ENCODE results near the gene RNASEH1. TPM values are rescaled to one million over a fixed set of nuclear protein-coding genes. Genes with fewer than 3 reads are reported as not detected.

Gene RNASEH1
- total and polyA plus RNA-seq, 2 of the 13 experiments (the other 11 are each of a cell fraction or from before 2014, with no cell fraction given) = 14.5 to 57.4 TPM

- TF ChIP-seq, protein P1, sequence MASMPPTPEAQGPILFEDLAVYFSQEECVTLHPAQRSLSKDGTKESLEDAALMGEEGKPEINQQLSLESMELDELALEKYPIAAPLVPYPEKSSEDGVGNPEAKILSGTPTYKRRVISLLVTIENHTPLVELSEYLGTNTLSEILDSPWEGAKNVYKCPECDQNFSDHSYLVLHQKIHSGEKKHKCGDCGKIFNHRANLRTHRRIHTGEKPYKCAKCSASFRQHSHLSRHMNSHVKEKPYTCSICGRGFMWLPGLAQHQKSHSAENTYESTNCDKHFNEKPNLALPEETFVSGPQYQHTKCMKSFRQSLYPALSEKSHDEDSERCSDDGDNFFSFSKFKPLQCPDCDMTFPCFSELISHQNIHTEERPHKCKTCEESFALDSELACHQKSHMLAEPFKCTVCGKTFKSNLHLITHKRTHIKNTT (CRISPR knock-in tag; IDR thresholded peaks at IDR 0.05) = no peak
- TF ChIP-seq NFATC3 (CRISPR knock-in tag; IDR thresholded peaks at IDR 0.05) (no peak), ZKSCAN5 (CRISPR knock-in tag; IDR thresholded peaks at IDR 0.05) (0 out of 2 replicates have a peak, but pooled peaks have one; percentile 65), SRY (CRISPR knock-in tag; IDR thresholded peaks at IDR 0.05) (peak; percentile 58; the same call in 1 of the 2 replicates), MLX (CRISPR knock-in tag; IDR thresholded peaks at IDR 0.05) (peak; percentile 24; the same call in 1 of the 2 replicates), PATZ1 (CRISPR knock-in tag; IDR thresholded peaks at IDR 0.05) (0 out of 2 replicates have a peak, but pooled peaks have one; percentile 24), ZNF256 (CRISPR knock-in tag; conservative IDR thresholded peaks at IDR 0.05) (no peak; the same call in 1 of the 2 replicates), ZNF558 (CRISPR knock-in tag; IDR thresholded peaks at IDR 0.05; ENCODE audit: borderline replicate concordance) (0 out of 2 replicates have a peak, but pooled peaks have one; percentile 33), BCL6 (CRISPR knock-in tag; IDR thresholded peaks at IDR 0.05) (peak; percentile 11; the same call in 1 of the 2 replicates), ZNF468 (CRISPR knock-in tag; IDR thresholded peaks at IDR 0.05) (peak; percentile 4; the same call in 1 of the 2 replicates), RFXANK (CRISPR knock-in tag; IDR thresholded peaks at IDR 0.05) (no peak), ZBTB20 (CRISPR knock-in tag; IDR thresholded peaks at IDR 0.05; ENCODE audit: borderline replicate concordance, low read depth) (0 out of 2 replicates have a peak, but pooled peaks have one; percentile 28), ZNF446 (CRISPR knock-in tag; IDR thresholded peaks at IDR 0.05) (0 out of 2 replicates have a peak, but pooled peaks have one; percentile 15)
- TF ChIP-seq, protein P2, sequence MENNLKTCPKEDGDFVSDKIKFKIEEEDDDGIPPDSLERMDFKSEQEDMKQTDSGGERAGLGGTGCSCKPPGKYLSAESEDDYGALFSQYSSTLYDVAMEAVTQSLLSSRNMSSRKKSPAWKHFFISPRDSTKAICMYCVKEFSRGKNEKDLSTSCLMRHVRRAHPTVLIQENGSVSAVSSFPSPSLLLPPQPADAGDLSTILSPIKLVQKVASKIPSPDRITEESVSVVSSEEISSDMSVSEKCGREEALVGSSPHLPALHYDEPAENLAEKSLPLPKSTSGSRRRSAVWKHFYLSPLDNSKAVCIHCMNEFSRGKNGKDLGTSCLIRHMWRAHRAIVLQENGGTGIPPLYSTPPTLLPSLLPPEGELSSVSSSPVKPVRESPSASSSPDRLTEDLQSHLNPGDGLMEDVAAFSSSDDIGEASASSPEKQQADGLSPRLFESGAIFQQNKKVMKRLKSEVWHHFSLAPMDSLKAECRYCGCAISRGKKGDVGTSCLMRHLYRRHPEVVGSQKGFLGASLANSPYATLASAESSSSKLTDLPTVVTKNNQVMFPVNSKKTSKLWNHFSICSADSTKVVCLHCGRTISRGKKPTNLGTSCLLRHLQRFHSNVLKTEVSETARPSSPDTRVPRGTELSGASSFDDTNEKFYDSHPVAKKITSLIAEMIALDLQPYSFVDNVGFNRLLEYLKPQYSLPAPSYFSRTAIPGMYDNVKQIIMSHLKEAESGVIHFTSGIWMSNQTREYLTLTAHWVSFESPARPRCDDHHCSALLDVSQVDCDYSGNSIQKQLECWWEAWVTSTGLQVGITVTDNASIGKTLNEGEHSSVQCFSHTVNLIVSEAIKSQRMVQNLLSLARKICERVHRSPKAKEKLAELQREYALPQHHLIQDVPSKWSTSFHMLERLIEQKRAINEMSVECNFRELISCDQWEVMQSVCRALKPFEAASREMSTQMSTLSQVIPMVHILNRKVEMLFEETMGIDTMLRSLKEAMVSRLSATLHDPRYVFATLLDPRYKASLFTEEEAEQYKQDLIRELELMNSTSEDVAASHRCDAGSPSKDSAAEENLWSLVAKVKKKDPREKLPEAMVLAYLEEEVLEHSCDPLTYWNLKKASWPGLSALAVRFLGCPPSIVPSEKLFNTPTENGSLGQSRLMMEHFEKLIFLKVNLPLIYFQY (CRISPR knock-in tag; IDR thresholded peaks at IDR 0.05; ENCODE audit: borderline replicate concordance) = no peak
- TF ChIP-seq, protein P3, sequence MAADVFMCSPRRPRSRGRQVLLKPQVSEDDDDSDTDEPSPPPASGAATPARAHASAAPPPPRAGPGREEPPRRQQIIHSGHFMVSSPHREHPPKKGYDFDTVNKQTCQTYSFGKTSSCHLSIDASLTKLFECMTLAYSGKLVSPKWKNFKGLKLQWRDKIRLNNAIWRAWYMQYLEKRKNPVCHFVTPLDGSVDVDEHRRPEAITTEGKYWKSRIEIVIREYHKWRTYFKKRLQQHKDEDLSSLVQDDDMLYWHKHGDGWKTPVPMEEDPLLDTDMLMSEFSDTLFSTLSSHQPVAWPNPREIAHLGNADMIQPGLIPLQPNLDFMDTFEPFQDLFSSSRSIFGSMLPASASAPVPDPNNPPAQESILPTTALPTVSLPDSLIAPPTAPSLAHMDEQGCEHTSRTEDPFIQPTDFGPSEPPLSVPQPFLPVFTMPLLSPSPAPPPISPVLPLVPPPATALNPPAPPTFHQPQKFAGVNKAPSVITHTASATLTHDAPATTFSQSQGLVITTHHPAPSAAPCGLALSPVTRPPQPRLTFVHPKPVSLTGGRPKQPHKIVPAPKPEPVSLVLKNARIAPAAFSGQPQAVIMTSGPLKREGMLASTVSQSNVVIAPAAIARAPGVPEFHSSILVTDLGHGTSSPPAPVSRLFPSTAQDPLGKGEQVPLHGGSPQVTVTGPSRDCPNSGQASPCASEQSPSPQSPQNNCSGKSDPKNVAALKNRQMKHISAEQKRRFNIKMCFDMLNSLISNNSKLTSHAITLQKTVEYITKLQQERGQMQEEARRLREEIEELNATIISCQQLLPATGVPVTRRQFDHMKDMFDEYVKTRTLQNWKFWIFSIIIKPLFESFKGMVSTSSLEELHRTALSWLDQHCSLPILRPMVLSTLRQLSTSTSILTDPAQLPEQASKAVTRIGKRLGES (CRISPR knock-in tag; IDR thresholded peaks at IDR 0.05; ENCODE audit: borderline replicate concordance) = no peak; the same call in 1 of the 2 replicates
These were observed 17.6 kb upstream of the RNASEH1 start (continued) for GRCh38 chr2:3575534-3576262.

All from HepG2 (cell line).